WTC11 (cell line): ENCODE data around the gene MTCL1. TPM values are rescaled to one million over a fixed set of nuclear protein-coding genes. Genes with fewer than 3 reads are reported as not detected.

Experiments used
- ATAC-seq: fragments of 200-7000 bp; cut with Tn5 transposase; 2 replicates; pipeline ENCODE4 v1.10.0; 2021; ENCODE audit warnings: mild to moderate bottlenecking, moderate library complexity
- CTCF ChIA-PET: fragments of 300-600 bp; sonication (Branson Sonifier 250); formaldehyde crosslinking; loops from one replicate; lab custom pipeline; 2021; ENCODE audit warnings: antibody characterized with exemption; lab: Charles Lee
- POLR2A ChIA-PET: fragments of 350-600 bp; sonication (Branson Sonifier 250); formaldehyde crosslinking; loops from one replicate; lab custom pipeline; 2021; ENCODE audit warnings: antibody characterized with exemption; lab: Charles Lee
- DNase-seq: peaks from one replicate; pipeline ENCODE4 v3.0.0; 2021; ENCODE audit warnings: low spot score
- H3K27ac Mint-ChIP-seq: 2 replicates; pipeline ENCODE4 v1.8.0; 2021; ENCODE audit warnings: mixed read lengths
- H3K27me3 Mint-ChIP-seq: 2 replicates; pipeline ENCODE4 v1.8.0; 2021; ENCODE audit warnings: low read depth, mild to moderate bottlenecking, moderate library complexity, mixed read lengths
- H3K36me3 Mint-ChIP-seq: 2 replicates; pipeline ENCODE4 v1.8.0; 2021; ENCODE audit warnings: mixed read lengths
- H3K4me1 Mint-ChIP-seq: 2 replicates; pipeline ENCODE4 v1.8.0; 2022; ENCODE audit warnings: mixed read lengths
- H3K4me3 Mint-ChIP-seq: 2 replicates; pipeline ENCODE4 v1.8.0; 2021; ENCODE audit warnings: mild to moderate bottlenecking, moderate library complexity, mixed read lengths
- H3K9me3 Mint-ChIP-seq: 2 replicates; pipeline ENCODE4 v1.8.0; 2021; ENCODE audit warnings: mixed read lengths
- ARID4B ChIP-seq: sonication (generic); formaldehyde crosslinking; IDR thresholded peaks from 2 replicates; pipeline ENCODE4 v1.8.0; 2023; ENCODE audit warnings: missing genetic modification reagents, mild to moderate bottlenecking, borderline replicate concordance
- ATF6 ChIP-seq: sonication (generic); formaldehyde crosslinking; IDR thresholded peaks from 2 replicates; pipeline ENCODE4 v1.8.1; 2023; ENCODE audit warnings: mild to moderate bottlenecking, missing genetic modification reagents
- CREB1 ChIP-seq: sonication (generic); formaldehyde crosslinking; IDR thresholded peaks from 2 replicates; pipeline ENCODE4 v1.8.0; 2023; ENCODE audit warnings: mild to moderate bottlenecking, missing genetic modification reagents
- E2F1 ChIP-seq: sonication (generic); formaldehyde crosslinking; IDR thresholded peaks from 2 replicates; pipeline ENCODE4 v1.8.0; 2022; ENCODE audit warnings: mild to moderate bottlenecking, missing genetic modification reagents
- E2F5 ChIP-seq: sonication (generic); formaldehyde crosslinking; IDR thresholded peaks from 2 replicates; pipeline ENCODE4 v1.8.1; 2022; ENCODE audit warnings: mild to moderate bottlenecking, moderate library complexity, missing genetic modification reagents
- ELF4 ChIP-seq: sonication (generic); formaldehyde crosslinking; IDR thresholded peaks from 2 replicates; pipeline ENCODE4 v1.8.1; 2022; ENCODE audit warnings: low read depth, mild to moderate bottlenecking, moderate library complexity, missing genetic modification reagents
- ERG ChIP-seq: fragments of 250-450 bp; sonication (Bioruptor Pico); IDR thresholded peaks from 2 replicates; pipeline ENCODE4 v1.8.0; 2021; ENCODE audit warnings: mild to moderate bottlenecking
- FOXP1 ChIP-seq: sonication (generic); formaldehyde crosslinking; IDR thresholded peaks from 2 replicates; pipeline ENCODE4 v1.8.0; 2022; ENCODE audit warnings: missing genetic modification reagents, mild to moderate bottlenecking, moderate library complexity, borderline replicate concordance
- HMGA2 ChIP-seq: fragments of 250-450 bp; sonication (Bioruptor Pico); IDR thresholded peaks from 2 replicates; pipeline ENCODE4 v1.4.0; 2021; ENCODE audit warnings: mild to moderate bottlenecking, moderate library complexity
- JAZF1 ChIP-seq: fragments of 250-450 bp; sonication (Bioruptor Pico); IDR thresholded peaks from 2 replicates; pipeline ENCODE4 v1.9.0; 2021; ENCODE audit warnings: moderate library complexity, mild to moderate bottlenecking, inconsistent platforms
- JUN ChIP-seq: sonication (generic); formaldehyde crosslinking; IDR thresholded peaks from 2 replicates; pipeline ENCODE4 v1.8.0; 2023; ENCODE audit warnings: mild to moderate bottlenecking, missing genetic modification reagents
- NFATC4 ChIP-seq: fragments of 250-450 bp; sonication (Bioruptor Pico); IDR thresholded peaks from 2 replicates; pipeline ENCODE4 v1.9.0; 2021; ENCODE audit warnings: mild to moderate bottlenecking
- SMAD4 ChIP-seq: sonication (generic); formaldehyde crosslinking; IDR thresholded peaks from 2 replicates; pipeline ENCODE4 v1.8.0; 2022; ENCODE audit warnings: mild to moderate bottlenecking, missing genetic modification reagents
- SOX15 ChIP-seq: fragments of 250-450 bp; sonication (Bioruptor Pico); IDR thresholded peaks from 2 replicates; pipeline ENCODE4 v1.9.0; 2021; ENCODE audit warnings: mild to moderate bottlenecking
- SP1 ChIP-seq: sonication (generic); formaldehyde crosslinking; conservative IDR thresholded peaks from 2 replicates; pipeline ENCODE4 v1.8.1; 2022; ENCODE audit warnings: missing genetic modification reagents
- TEAD1 ChIP-seq: sonication (generic); formaldehyde crosslinking; IDR thresholded peaks from 2 replicates; pipeline ENCODE4 v1.8.0; 2022; ENCODE audit warnings: mild to moderate bottlenecking, missing genetic modification reagents
- TEAD4 ChIP-seq: sonication (generic); formaldehyde crosslinking; IDR thresholded peaks from 2 replicates; pipeline ENCODE4 v1.8.0; 2022; ENCODE audit warnings: mild to moderate bottlenecking, missing genetic modification reagents
- ZMAT4 ChIP-seq: fragments of 250-450 bp; sonication (Bioruptor Pico); IDR thresholded peaks from 2 replicates; pipeline ENCODE4 v1.9.0; 2021; ENCODE audit warnings: mild to moderate bottlenecking
- ZNF138 ChIP-seq: sonication (generic); formaldehyde crosslinking; conservative IDR thresholded peaks from 2 replicates; pipeline ENCODE4 v1.8.1; 2022; ENCODE audit warnings: mild to moderate bottlenecking, moderate library complexity, missing genetic modification reagents
- ZNF317 ChIP-seq: sonication (generic); formaldehyde crosslinking; IDR thresholded peaks from 2 replicates; pipeline ENCODE4 v1.8.1; 2023; ENCODE audit warnings: low read depth, mild to moderate bottlenecking, moderate library complexity, missing genetic modification reagents, borderline replicate concordance
- ZNF423 ChIP-seq: fragments of 250-450 bp; sonication (Bioruptor Pico); IDR thresholded peaks from 2 replicates; pipeline ENCODE4 v2.1.2; 2022; ENCODE audit warnings: mild to moderate bottlenecking, moderate library complexity
- ZNF512 ChIP-seq: sonication (generic); formaldehyde crosslinking; IDR thresholded peaks from 2 replicates; pipeline ENCODE4 v1.8.1; 2022; ENCODE audit warnings: missing genetic modification reagents, borderline replicate concordance
- total RNA-seq: library from RNA; stranded (reverse); gene quantifications from 3 replicates; pipeline ENCODE4 v1.2.3, GENCODE V29; 2021

Gene MTCL1
- total RNA-seq, 1 experiment from 2014 or later: 64.3 TPM

- no peak for TF ChIP-seq E2F1 (CRISPR knock-in tag)
- no peak for TF ChIP-seq ZNF138
- TF ChIP-seq JUN (CRISPR knock-in tag): no peak
- no peak for TF ChIP-seq ZMAT4 (CRISPR knock-in tag)
- TF ChIP-seq HMGA2: no peak
- TF ChIP-seq ERG (CRISPR knock-in tag): no peak
- no peak for TF ChIP-seq ZNF423 (CRISPR knock-in tag)
- no peak for TF ChIP-seq SOX15 (CRISPR knock-in tag)
Observed at GRCh38 chr18:8805552-8805951, 100.2 kb downstream of the MTCL1 start (continued).

GRCh38 chr18:8806100-8806797 lies 100.9 kb downstream of the MTCL1 start:
- Mint-ChIP-seq H3K4me1 (peaks cover 23% of the 10 kb centered on the region), H3K27ac (no peak overlapping the region), H3K27me3 (no peaks in the 10 kb centered on the region), H3K36me3 (peaks cover 27% of the 10 kb centered on the region), H3K4me3 (no peak overlapping the region), H3K9me3 (no peaks in the 10 kb centered on the region)
- POLR2A ChIA-PET: no interaction called here
- TF ChIP-seq ATF6 (CRISPR knock-in tag) (no peak), SP1 (CRISPR knock-in tag) (no peak), SMAD4 (CRISPR knock-in tag) (no peak), HMGA2 (no peak), FOXP1 (CRISPR knock-in tag) (no peak), TEAD1 (CRISPR knock-in tag) (no peak), ARID4B (CRISPR knock-in tag) (no peak), ELF4 (CRISPR knock-in tag) (no peak), E2F5 (CRISPR knock-in tag) (no peak), ZNF138 (no peak), CREB1 (no peak), ZNF512 (CRISPR knock-in tag) (no peak), JAZF1 (CRISPR knock-in tag) (no peak), ZMAT4 (CRISPR knock-in tag) (no peak), TEAD4 (no peak), NFATC4 (no peak), ZNF317 (CRISPR knock-in tag) (no peak)
- CTCF ChIA-PET: no interaction called here
- DNase-seq (no peak), ATAC-seq (no peak)
